IMR-90 (cell line): ENCODE measurements around the gene ADGRG6. TPM values are rescaled to one million over a fixed set of nuclear protein-coding genes. Genes with fewer than 3 reads are reported as not detected.

Experiments
- ATAC-seq: fragments of 200-7000 bp; cut with Tn5 transposase; 2 replicates; pipeline ENCODE4 v1.9.1; 2020; ENCODE audit warnings: low read depth, mild to moderate bottlenecking, moderate library complexity
- BruUV-seq: library from RNA; stranded (reverse); fragments of 400-500 nt; replicated peaks from 2 replicates; lab custom pipeline; 2021; lab: Mats Ljungman, UMichigan
- CTCF ChIA-PET: fragments of 300-600 bp; formaldehyde crosslinking; extraction: SDS; loops from one replicate; lab custom pipeline; 2021; ENCODE audit warnings: antibody characterized with exemption; lab: Yijun Ruan, JAX
- POLR2A ChIA-PET: fragments of 300-600 bp; sonication (Branson Sonifier 250); formaldehyde crosslinking; loops from one replicate; lab custom pipeline; 2022; ENCODE audit warnings: antibody characterized with exemption; ENCODE audit not compliant: unreplicated experiment; lab: Charles Lee
- DNase-seq: peaks from one replicate; pipeline ENCODE4 v3.0.0; 2013
- H2AFZ ChIP-seq: replicated peaks from 2 replicates; pipeline ENCODE3; 2013; ENCODE audit warnings: low read length, mild to moderate bottlenecking; ENCODE audit not compliant: poor library complexity
- H2AK5ac ChIP-seq: 2 replicates; pipeline ENCODE4 v1.6.1; 2013; ENCODE audit warnings: low read depth, low read length, inconsistent platforms
- H2AK9ac ChIP-seq: replicated peaks from 2 replicates; pipeline ENCODE3; 2013; ENCODE audit warnings: mild to moderate bottlenecking, low read depth, low read length, moderate library complexity; ENCODE audit not compliant: poor library complexity
- H2BK120ac ChIP-seq: 2 replicates; pipeline ENCODE4 v1.6.1; 2013; ENCODE audit warnings: low read depth, low read length, inconsistent platforms
- H2BK15ac ChIP-seq: 3 replicates; pipeline ENCODE4 v1.6.1; 2013; ENCODE audit warnings: low read depth, low read length, inconsistent platforms
- H2BK20ac ChIP-seq: 2 replicates; pipeline ENCODE4 v1.6.1; 2013; ENCODE audit warnings: low read depth, mild to moderate bottlenecking, inconsistent platforms, low read length, moderate library complexity
- H2BK5ac ChIP-seq: 2 replicates; pipeline ENCODE4 v1.6.1; 2013; ENCODE audit warnings: mild to moderate bottlenecking, low read depth, low read length, inconsistent platforms; ENCODE audit not compliant: poor library complexity, severe bottlenecking
- H3K14ac ChIP-seq: replicated peaks from 2 replicates; pipeline ENCODE4 v1.6.1; 2013; ENCODE audit warnings: low read depth, low read length, inconsistent platforms
- H3K18ac ChIP-seq: 2 replicates; pipeline ENCODE4 v1.6.1; 2013; ENCODE audit warnings: low read depth, low read length, control low read depth
- H3K23ac ChIP-seq: 2 replicates; pipeline ENCODE4 v1.6.1; 2013; ENCODE audit warnings: low read depth, low read length, inconsistent platforms
- H3K27ac ChIP-seq: 2 replicates; pipeline ENCODE4 v1.5.1; 2013; ENCODE audit warnings: mild to moderate bottlenecking, control low read depth, low read length; ENCODE audit not compliant: insufficient read depth
- H3K27me3 ChIP-seq: 2 replicates; pipeline ENCODE4 v1.6.1; 2013; ENCODE audit warnings: low read length; ENCODE audit not compliant: control insufficient read depth, insufficient read depth
- H3K36me3 ChIP-seq: 2 replicates; pipeline ENCODE4 v1.6.1; 2013; ENCODE audit warnings: low read length, mixed read lengths; ENCODE audit not compliant: control insufficient read depth, insufficient read depth
- H3K4ac ChIP-seq: 2 replicates; pipeline ENCODE4 v1.6.1; 2013; ENCODE audit warnings: low read depth, low read length, inconsistent platforms
- H3K4me1 ChIP-seq: 2 replicates; pipeline ENCODE4 v1.6.1; 2013; ENCODE audit warnings: low read length, mixed read lengths; ENCODE audit not compliant: control insufficient read depth, insufficient read depth
- H3K4me2 ChIP-seq: 2 replicates; pipeline ENCODE4 v1.6.1; 2013; ENCODE audit warnings: low read depth, mild to moderate bottlenecking, control low read depth, low read length, moderate library complexity
- H3K4me3 ChIP-seq: 2 replicates; pipeline ENCODE4 v1.5.1; 2013; ENCODE audit warnings: low read depth, mild to moderate bottlenecking, control low read depth, low read length, moderate library complexity; ENCODE audit not compliant: insufficient read depth
- H3K56ac ChIP-seq: 2 replicates; pipeline ENCODE4 v1.6.1; 2013; ENCODE audit warnings: low read length, inconsistent platforms; ENCODE audit not compliant: insufficient read depth; ENCODE audit errors: extremely low read depth
- H3K79me1 ChIP-seq, 2 experiments: 2 replicates each; pipeline ENCODE4 v1.6.1; 2013; ENCODE audit warnings: low read length in 2 of 2, inconsistent platforms in 1 of 2, low read depth in 1 of 2
- H3K9ac ChIP-seq: 2 replicates; pipeline ENCODE4 v1.6.1; 2013; ENCODE audit warnings: low read depth, low read length, control low read depth
- H3K9me1 ChIP-seq: 2 replicates; pipeline ENCODE4 v1.6.1; 2013; ENCODE audit warnings: low read length, inconsistent platforms; ENCODE audit not compliant: insufficient read depth
- H3K9me3 ChIP-seq: 2 replicates; pipeline ENCODE4 v1.6.1; 2013; ENCODE audit warnings: low read length; ENCODE audit not compliant: control insufficient read depth, insufficient read depth
- H4K20me1 ChIP-seq: 2 replicates; pipeline ENCODE4 v1.6.1; 2013; ENCODE audit warnings: low read length, inconsistent platforms; ENCODE audit not compliant: insufficient read depth
- H4K5ac ChIP-seq: 2 replicates; pipeline ENCODE4 v1.6.1; 2013; ENCODE audit warnings: mild to moderate bottlenecking, low read depth, low read length, control low read depth
- H4K8ac ChIP-seq, 2 experiments: 2 replicates each; pipeline ENCODE4 v1.6.1; 2013; ENCODE audit warnings: low read depth in 2 of 2, low read length in 2 of 2, control low read depth in 1 of 2, inconsistent platforms in 1 of 2
- H4K91ac ChIP-seq: 2 replicates; pipeline ENCODE4 v1.6.1; 2013; ENCODE audit warnings: low read depth, low read length, inconsistent platforms; ENCODE audit not compliant: insufficient read depth
- BHLHE40 ChIP-seq: fragments of 150-350 bp; IDR thresholded peaks from 2 replicates; pipeline ENCODE4 v1.6.1; 2016; ENCODE audit warnings: mild to moderate bottlenecking, low read depth, low read length
- CEBPB ChIP-seq: IDR thresholded peaks from 2 replicates; pipeline ENCODE4 v1.6.1; 2012; ENCODE audit warnings: low read depth, low read length, improper control_type of control experiment
- CHD1 ChIP-seq: IDR thresholded peaks from 2 replicates; pipeline ENCODE4 v1.6.1; 2012; ENCODE audit warnings: low read depth, low read length, improper control_type of control experiment
- FOS ChIP-seq: fragments of 150-350 bp; IDR thresholded peaks from 2 replicates; pipeline ENCODE4 v1.6.1; 2016; ENCODE audit warnings: low read depth, low read length
- MAFK ChIP-seq: IDR thresholded peaks from 2 replicates; pipeline ENCODE4 v1.6.1; 2012; ENCODE audit warnings: low read depth, low read length, improper control_type of control experiment
- MAZ ChIP-seq: IDR thresholded peaks from 2 replicates; pipeline ENCODE4 v1.6.1; 2012; ENCODE audit warnings: low read depth, mild to moderate bottlenecking, low read length, improper control_type of control experiment, moderate library complexity, borderline replicate concordance
- MXI1 ChIP-seq: IDR thresholded peaks from 2 replicates; pipeline ENCODE4 v1.6.1; 2012; ENCODE audit warnings: low read depth, mild to moderate bottlenecking, low read length, moderate library complexity, borderline replicate concordance
- NFE2L2 ChIP-seq: fragments of 150-350 bp; IDR thresholded peaks from 2 replicates; pipeline ENCODE4 v1.6.1; 2016; ENCODE audit warnings: low read depth, mild to moderate bottlenecking, low read length
- POLR2A ChIP-seq: IDR thresholded peaks from 2 replicates; pipeline ENCODE4 v1.6.1; 2012; ENCODE audit warnings: mild to moderate bottlenecking, low read depth, low read length
- RAD21 ChIP-seq: IDR thresholded peaks from 2 replicates; pipeline ENCODE4 v1.6.1; 2012; ENCODE audit warnings: low read length, improper control_type of control experiment
- RCOR1 ChIP-seq: IDR thresholded peaks from 2 replicates; pipeline ENCODE4 v1.6.1; 2012; ENCODE audit warnings: mild to moderate bottlenecking, low read length, improper control_type of control experiment; ENCODE audit not compliant: insufficient replicate concordance
- SMC3 ChIP-seq: fragments of 150-350 bp; IDR thresholded peaks from 2 replicates; pipeline ENCODE4 v1.6.1; 2016; ENCODE audit warnings: low read depth, mild to moderate bottlenecking, antibody characterized with exemption, low read length, moderate library complexity
- WGBS, 2 experiments: methylation state at CpG; one replicate each; pipeline versions ENCODE4 v1.1.5 to v1.1.7; 2013; ENCODE audit warnings: missing lambda C conversion rate in 2 of 2; ENCODE audit not compliant: insufficient read length in 1 of 2; ENCODE audit errors: extremely low coverage in 2 of 2; 5-methylcytosine and 5-hydroxymethylcytosine counted together
- dilution Hi-C: fragments of 300-500 bp; cut with HindIII; formaldehyde crosslinking; loops from one replicate; pipeline ENCODE4 v1.14.3; 2018; ENCODE audit warnings: low sequenced_read_pairs; ENCODE audit not compliant: unreplicated experiment
- in situ Hi-C: fragments of 300-500 bp; cut with MboI; formaldehyde crosslinking; loops from 3 replicates; pipeline ENCODE4 v1.14.3; 2019; ENCODE audit warnings: low sequenced_read_pairs, inconsistent platforms, mixed read lengths
- intact Hi-C: fragments of 100-400 bp; cut with micrococcal nuclease; formaldehyde crosslinking; loops from 2 replicates; pipeline ENCODE4 v1.10.0; 2022
- polyA plus RNA-seq, 3 experiments: library from polyadenylated mRNA; depleted of rRNA; stranded (reverse); fragments of >200 nt; gene quantifications; 2 replicates each; pipeline ENCODE4 v1.2.3, GENCODE V29; 2012; ENCODE audit warnings: low replicate concordance in 1 of 3
- total RNA-seq: library from RNA; depleted of rRNA; stranded (reverse); fragments of >200 nt; gene quantifications from 2 replicates; pipeline ENCODE4 v1.2.3, GENCODE V29; 2012
- TF ChIP-seq, protein P1 (sequence below): fragments of 150-350 bp; IDR thresholded peaks from 2 replicates; pipeline ENCODE4 v1.6.1; 2016; ENCODE audit warnings: low read depth, mild to moderate bottlenecking, low read length, moderate library complexity, borderline replicate concordance
- TF ChIP-seq, protein P2 (sequence below): conservative IDR thresholded peaks from 2 replicates; pipeline ENCODE4 v1.5.1; 2012; ENCODE audit warnings: mild to moderate bottlenecking, low read depth, low read length, improper control_type of control experiment
- TF ChIP-seq, protein P3 (sequence below): fragments of 150-350 bp; IDR thresholded peaks from 2 replicates; pipeline ENCODE4 v1.6.1; 2017; ENCODE audit warnings: mild to moderate bottlenecking, antibody characterized with exemption, low read length, low read depth

ADGRG6 gene
- total and polyA plus RNA-seq, 2 of the 4 experiments (the other 2 are of a cell fraction), result 10.0 to 20.3 TPM

DNA sequence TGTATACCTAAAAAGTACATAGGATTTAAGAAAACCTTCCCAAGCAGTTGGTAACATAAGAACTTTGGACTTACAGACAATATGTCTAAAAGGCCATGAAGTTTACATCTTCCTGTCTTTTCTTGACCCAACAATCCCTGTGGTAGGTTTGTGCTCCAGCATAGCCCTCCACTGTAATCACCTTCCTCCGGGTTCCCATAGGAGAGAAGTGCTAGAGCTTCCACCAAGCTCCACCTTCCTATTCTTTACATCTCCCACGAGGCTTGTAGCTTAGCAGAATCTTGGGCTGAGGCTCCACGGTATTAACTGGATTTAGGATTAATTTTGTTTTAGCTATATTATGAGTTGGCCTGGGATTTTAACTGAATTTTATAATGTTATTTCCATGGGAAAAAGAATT is 23.3 kb downstream of the ADGRG6 start:
- in situ Hi-C loops, result no loop called here
- no peak overlapping the region for H2BK5ac ChIP-seq
- TF ChIP-seq MAFK (no peak), MXI1 (no peak), CEBPB (no peak), RAD21 (no peak), RCOR1 (no peak), FOS (no peak), NFE2L2 (no peak), BHLHE40 (no peak), MAZ (no peak), POLR2A (no peak), CHD1 (no peak), SMC3 (no peak)
- TF ChIP-seq, protein P1, sequence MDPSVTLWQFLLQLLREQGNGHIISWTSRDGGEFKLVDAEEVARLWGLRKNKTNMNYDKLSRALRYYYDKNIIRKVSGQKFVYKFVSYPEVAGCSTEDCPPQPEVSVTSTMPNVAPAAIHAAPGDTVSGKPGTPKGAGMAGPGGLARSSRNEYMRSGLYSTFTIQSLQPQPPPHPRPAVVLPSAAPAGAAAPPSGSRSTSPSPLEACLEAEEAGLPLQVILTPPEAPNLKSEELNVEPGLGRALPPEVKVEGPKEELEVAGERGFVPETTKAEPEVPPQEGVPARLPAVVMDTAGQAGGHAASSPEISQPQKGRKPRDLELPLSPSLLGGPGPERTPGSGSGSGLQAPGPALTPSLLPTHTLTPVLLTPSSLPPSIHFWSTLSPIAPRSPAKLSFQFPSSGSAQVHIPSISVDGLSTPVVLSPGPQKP, result no peak
- TF ChIP-seq, protein P2, sequence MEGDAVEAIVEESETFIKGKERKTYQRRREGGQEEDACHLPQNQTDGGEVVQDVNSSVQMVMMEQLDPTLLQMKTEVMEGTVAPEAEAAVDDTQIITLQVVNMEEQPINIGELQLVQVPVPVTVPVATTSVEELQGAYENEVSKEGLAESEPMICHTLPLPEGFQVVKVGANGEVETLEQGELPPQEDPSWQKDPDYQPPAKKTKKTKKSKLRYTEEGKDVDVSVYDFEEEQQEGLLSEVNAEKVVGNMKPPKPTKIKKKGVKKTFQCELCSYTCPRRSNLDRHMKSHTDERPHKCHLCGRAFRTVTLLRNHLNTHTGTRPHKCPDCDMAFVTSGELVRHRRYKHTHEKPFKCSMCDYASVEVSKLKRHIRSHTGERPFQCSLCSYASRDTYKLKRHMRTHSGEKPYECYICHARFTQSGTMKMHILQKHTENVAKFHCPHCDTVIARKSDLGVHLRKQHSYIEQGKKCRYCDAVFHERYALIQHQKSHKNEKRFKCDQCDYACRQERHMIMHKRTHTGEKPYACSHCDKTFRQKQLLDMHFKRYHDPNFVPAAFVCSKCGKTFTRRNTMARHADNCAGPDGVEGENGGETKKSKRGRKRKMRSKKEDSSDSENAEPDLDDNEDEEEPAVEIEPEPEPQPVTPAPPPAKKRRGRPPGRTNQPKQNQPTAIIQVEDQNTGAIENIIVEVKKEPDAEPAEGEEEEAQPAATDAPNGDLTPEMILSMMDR, result no peak
- TF ChIP-seq, protein P3, sequence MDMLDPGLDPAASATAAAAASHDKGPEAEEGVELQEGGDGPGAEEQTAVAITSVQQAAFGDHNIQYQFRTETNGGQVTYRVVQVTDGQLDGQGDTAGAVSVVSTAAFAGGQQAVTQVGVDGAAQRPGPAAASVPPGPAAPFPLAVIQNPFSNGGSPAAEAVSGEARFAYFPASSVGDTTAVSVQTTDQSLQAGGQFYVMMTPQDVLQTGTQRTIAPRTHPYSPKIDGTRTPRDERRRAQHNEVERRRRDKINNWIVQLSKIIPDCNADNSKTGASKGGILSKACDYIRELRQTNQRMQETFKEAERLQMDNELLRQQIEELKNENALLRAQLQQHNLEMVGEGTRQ, result no peak
- H3K14ac ChIP-seq, result no peak overlapping the region
- no peaks in the 10 kb centered on the region for H3K36me3 ChIP-seq
- DNase-seq (no peak), ATAC-seq (no peak)
- no peak overlapping the region for H2BK15ac ChIP-seq
- H3K9me3 ChIP-seq, result no peaks in the 10 kb centered on the region
- no peak overlapping the region for H3K4me2 ChIP-seq
- no peaks in the 10 kb centered on the region for H3K27me3 ChIP-seq
- H3K79me1 ChIP-seq, result peaks cover 0 to 3% of the 10 kb centered on the region in 2 experiments; a peak in 1 of 4 replicates
- no peak overlapping the region for H3K4me3 ChIP-seq
- intact Hi-C loops, result no loop called here
- H2BK20ac ChIP-seq, result no peak overlapping the region
- ChIA-PET CTCF (no interaction called here), POLR2A (no interaction called here)
- no peak overlapping the region for H3K9ac ChIP-seq
- H4K5ac ChIP-seq, result no peak overlapping the region
- dilution Hi-C loops, result no loop called here
- H2BK120ac ChIP-seq, result no peak overlapping the region
- no peak overlapping the region for H2AK5ac ChIP-seq
- no peak overlapping the region for H4K91ac ChIP-seq
- no TSS peak for BruUV-seq
- no peaks in the 10 kb centered on the region for H4K20me1 ChIP-seq
- no peak overlapping the region for H2AFZ ChIP-seq
- H3K4me1 ChIP-seq, result no peaks in the 10 kb centered on the region
- no CpG with 5 or more reads among the region's 3 CpGs for WGBS, 2 experiments
- no peak overlapping the region for H3K56ac ChIP-seq
- H2AK9ac ChIP-seq, result no peak overlapping the region
- no peak overlapping the region for H3K18ac ChIP-seq
- H3K27ac ChIP-seq, result no peak overlapping the region
- no peak overlapping the region for H3K23ac ChIP-seq
- H3K4ac ChIP-seq, result no peak overlapping the region
- no peak overlapping the region for H4K8ac ChIP-seq
- no peaks in the 10 kb centered on the region for H3K9me1 ChIP-seq
